SU-DHL-6 (cell line): ENCODE data around the gene RPTOR.

Experiments used
- EZH2phosphoT487 ChIP-seq: fragments of 200-600 bp; sonication (generic), shearing (Covaris generic); conservative IDR thresholded peaks from 2 replicates; pipeline ENCODE4 v1.6.1; 2018; ENCODE audit warnings: mild to moderate bottlenecking, antibody characterized with exemption, low read length, moderate library complexity, mixed read lengths
- TF ChIP-seq, protein P1 (sequence below): fragments of 200-600 bp; sonication (generic); IDR thresholded peaks from one replicate; pipeline ENCODE4 v1.5.1; 2017; ENCODE audit warnings: antibody characterized with exemption, mild to moderate bottlenecking, low read length, moderate library complexity; ENCODE audit not compliant: insufficient read depth, poor library complexity, severe bottlenecking

DNA sequence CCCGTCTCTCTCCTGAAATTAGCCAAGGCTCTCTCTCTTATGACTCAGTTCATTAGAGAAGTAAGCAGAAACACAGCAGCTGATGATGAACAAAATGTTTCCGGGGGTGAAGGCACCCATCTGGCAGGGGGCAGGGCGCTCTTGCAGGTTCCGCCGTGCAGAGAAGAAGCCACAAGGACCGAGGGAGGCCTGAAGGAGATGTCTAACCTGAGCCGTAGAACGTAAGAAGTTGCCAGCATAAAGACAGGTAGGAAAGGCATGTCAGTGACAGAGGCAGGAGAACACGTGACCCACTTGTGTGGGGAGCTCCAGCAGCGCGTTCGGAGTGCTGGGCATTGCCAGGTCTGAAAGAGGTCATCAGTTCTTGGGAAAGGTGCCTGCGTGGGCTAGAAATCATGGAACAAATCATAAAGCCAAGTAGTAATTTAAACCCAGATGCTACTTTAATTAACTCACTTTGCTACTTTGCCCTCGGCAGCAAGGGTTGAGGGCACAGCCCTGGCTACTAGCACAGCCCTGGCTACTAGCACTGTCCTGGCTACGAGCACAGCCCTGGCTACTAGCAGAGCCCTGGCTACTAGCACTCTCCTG, 198.6 kb downstream of the RPTOR start:
- TF ChIP-seq, protein P1, sequence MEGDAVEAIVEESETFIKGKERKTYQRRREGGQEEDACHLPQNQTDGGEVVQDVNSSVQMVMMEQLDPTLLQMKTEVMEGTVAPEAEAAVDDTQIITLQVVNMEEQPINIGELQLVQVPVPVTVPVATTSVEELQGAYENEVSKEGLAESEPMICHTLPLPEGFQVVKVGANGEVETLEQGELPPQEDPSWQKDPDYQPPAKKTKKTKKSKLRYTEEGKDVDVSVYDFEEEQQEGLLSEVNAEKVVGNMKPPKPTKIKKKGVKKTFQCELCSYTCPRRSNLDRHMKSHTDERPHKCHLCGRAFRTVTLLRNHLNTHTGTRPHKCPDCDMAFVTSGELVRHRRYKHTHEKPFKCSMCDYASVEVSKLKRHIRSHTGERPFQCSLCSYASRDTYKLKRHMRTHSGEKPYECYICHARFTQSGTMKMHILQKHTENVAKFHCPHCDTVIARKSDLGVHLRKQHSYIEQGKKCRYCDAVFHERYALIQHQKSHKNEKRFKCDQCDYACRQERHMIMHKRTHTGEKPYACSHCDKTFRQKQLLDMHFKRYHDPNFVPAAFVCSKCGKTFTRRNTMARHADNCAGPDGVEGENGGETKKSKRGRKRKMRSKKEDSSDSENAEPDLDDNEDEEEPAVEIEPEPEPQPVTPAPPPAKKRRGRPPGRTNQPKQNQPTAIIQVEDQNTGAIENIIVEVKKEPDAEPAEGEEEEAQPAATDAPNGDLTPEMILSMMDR = no peak
- no peak for TF ChIP-seq EZH2phosphoT487
